Sciatic nerve (tissue), 2 donors: ENCODE data around the gene MFSD12. TPM values are rescaled to one million over a fixed set of nuclear protein-coding genes. Genes with fewer than 3 reads are reported as not detected.
A peak's percentile ranks its signal among the peaks of the same experiment; 100 is the strongest.

ENCODE experiments used
- ATAC-seq: fragments of 200-7000 bp; cut with Tn5 transposase; one replicate; pipeline ENCODE4 v1.9.1; 2020; ENCODE audit warnings: mild to moderate bottlenecking, moderate library complexity
- DNase-seq: peaks from one replicate; pipeline ENCODE4 v3.0.0-alpha.2; 2020; ENCODE audit warnings: low spot score
- intact Hi-C: fragments of 100-400 bp; cut with DNase I; formaldehyde crosslinking; loops from one replicate; pipeline ENCODE4 v1.14.2; 2022
- total RNA-seq: library from RNA; stranded (reverse); fragmentation: NEBNext Ultra II Directional; extraction: Animal tissue kit (Norgen Biotek cat#: 25700); gene quantifications from one replicate; pipeline ENCODE4 v1.2.1, GENCODE V29; 2021
- donor health status: DM: no; HTN: no; CAD: no.
- donor health status: DM: no; HTN: no; CAD: no.

MFSD12 gene
- total RNA-seq, 1 donor from 2014 or later: 52.5 TPM

GRCh38 chr19:3543150-3544057 lies 14.0 kb downstream of the MFSD12 start:
- DNase-seq: no peak
- intact Hi-C loops: loop anchor here (10.0 kb wide), 1 partner anchor 71 kb away; no protein-coding TSS in a partner anchor

DNA sequence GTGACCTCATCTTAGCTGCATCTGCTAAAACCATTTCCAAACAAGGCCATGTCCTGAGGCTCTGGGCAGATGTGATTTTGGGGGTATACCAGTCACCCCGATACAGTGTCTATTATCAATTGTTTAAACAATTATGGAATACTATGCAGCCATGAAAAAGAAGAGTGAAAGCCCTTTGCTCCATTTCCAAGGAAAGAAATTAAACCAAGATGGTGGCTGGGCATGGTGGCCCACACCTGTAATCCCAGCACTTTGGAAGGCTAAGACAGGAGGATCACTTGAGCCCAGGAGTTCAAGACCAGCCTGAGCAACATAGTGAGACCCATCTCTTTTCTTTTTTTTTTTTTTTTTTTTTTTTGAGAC lies 17.6 kb downstream of the MFSD12 start:
- ATAC-seq: no peak
- intact Hi-C loops: loop anchor here (10.0 kb wide), 1 partner anchor 75 kb away; no protein-coding TSS in a partner anchor
- DNase-seq: no peak

More at GRCh38 chr19:3543150-3544057, 14.0 kb downstream of the MFSD12 start:
- ATAC-seq: no peak

GRCh38 chr19:3538965-3539755 lies 18.2 kb downstream of the MFSD12 start, which contains the start of gene TEKTIP1:
TEKTIP1 (plus strand) TSS chr19:3539174; CDS start chr19:3539178, 4 bp downstream.
- DNase-seq (no peak), ATAC-seq (no peak)
- intact Hi-C loops: no loop called here

- intact Hi-C loops: no loop called here
- DNase-seq: no peak
- no peak for ATAC-seq
Measured at GRCh38 chr19:3538258-3538929, 19.0 kb downstream of the MFSD12 start.

DNA sequence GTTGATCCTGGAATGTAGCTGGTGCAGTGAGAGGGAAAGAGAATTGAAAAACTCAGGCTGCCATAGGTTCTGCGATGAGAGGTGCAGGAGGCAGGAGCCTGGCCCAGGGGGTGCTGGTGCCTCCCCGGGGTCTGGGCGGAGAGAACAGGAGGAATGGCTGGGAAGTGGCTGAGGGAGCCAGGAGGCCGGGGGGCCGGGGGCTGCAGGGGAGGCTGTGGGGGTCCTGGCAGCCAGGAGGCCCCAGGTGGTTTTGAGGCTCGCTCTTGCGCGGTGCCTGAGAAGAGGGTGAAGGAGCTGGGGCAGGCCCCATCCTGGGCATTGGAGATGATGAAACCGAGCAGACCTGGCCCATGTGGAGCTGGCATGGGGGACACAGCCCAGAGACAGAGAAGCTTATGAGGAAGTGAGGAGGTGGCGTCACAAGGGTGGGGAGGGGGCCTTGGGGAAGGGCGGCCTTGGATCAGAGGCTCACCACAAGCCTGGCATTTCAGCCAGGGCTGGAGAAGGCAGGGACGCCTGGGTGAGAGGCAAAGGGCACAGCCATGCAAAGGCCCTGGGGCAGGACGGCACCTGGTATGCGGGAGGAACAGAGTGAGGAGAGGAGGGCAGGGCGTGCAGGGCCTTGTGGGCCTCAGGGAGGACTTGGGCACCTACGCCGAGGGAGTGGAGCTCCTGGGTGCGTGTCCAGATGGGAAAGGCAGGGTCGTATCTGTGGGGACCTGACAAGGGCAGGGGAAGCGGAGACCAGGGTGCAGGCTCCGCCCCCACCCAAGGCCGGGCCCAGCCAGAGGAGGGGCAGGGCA lies 19.7 kb downstream of the MFSD12 start:
- ATAC-seq: peak; percentile 3
- no peak for DNase-seq
- intact Hi-C loops: no loop called here

GRCh38 chr19:3537101-3537437 lies 20.3 kb downstream of the MFSD12 start:
- ATAC-seq (peak; percentile 34), DNase-seq (no peak)
- intact Hi-C loops: no loop called here

GRCh38 chr19:3536429-3537100 lies 20.8 kb downstream of the MFSD12 start:
- peak; percentile 77 for DNase-seq
- intact Hi-C loops: no loop called here
- peak; percentile 87 for ATAC-seq

DNA sequence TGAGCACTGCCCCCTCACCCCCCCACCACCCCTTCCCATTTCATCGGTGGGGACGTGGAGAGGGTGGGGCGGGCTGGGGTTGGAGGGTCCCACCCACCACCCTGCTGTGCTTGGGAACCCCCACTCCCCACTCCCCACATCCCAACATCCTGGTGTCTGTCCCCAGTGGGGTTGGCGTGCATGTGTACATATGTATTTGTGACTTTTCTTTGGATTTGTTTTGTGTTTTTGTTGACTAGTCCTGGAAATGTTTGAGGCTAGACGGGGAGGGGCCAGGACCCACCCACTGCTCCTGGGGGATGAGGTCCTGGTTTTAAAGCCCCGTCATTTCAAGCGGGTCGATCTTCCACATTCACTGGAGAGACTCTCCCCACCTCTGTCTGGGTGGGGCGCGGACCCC lies 21.4 kb downstream of the MFSD12 start:
- intact Hi-C loops: no loop called here
- ATAC-seq: no peak

DNA sequence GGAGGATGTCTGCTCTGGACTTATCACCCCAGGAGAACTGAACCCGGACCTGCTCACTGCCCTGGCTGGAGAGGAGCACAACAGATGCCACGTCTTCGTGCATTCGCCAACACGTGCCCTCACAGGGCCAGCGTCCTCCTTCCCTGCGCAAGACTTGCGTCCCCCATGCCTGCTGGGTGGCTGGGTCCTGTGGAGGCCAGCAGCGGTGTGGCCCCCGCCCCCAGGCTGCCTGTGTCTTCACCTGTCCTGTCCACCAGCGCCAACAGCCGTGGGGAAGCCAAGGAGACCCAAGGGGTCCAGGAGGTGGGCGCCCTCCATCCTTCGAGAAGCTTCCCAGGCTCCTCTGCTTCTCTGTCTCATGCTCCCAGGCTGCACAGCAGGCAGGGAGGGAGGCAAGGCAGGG lies 21.8 kb downstream of the MFSD12 start:
- no peak for DNase-seq
- intact Hi-C loops: no loop called here
- ATAC-seq: no peak

More for the DNA sequence above, 21.4 kb downstream of the MFSD12 start:
- DNase-seq: no peak

- ATAC-seq: no peak
- DNase-seq: no peak
- intact Hi-C loops: no loop called here
Measured at GRCh38 chr19:3535235-3535535, 22.2 kb downstream of the MFSD12 start.

DNA sequence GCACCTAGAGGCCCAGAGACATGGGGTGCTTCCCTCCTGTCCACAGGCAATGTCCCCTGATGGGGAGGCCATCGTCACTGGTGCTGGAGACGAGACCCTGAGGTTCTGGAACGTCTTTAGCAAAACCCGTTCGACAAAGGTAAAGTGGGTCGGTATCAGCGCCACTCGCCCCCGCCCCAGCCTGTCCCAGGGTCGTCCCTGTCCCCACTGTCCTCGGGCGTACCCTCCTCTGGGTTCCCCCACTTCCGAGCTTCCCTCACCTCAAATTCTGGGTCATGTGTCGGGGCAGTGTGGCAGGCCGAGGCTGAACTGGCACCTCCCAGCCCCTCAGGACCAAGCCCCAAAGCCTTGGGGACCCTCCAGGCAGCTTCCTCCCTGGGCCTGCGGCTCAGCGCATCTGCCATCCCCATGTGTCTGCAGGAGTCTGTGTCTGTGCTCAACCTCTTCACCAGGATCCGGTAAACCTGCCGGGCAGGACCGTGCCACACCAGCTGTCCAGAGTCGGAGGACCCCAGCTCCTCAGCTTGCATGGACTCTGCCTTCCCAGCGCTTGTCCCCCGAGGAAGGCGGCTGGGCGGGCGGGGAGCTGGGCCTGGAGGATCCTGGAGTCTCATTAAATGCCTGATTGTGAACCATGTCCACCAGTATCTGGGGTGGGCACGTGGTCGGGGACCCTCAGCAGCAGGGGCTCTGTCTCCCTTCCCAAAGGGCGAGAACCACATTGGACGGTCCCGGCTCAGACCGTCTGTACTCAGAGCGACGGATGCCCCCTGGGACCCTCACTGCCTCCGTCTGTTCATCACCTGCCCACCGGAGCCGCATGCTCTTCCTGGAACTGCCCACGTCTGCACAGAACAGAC lies 22.8 kb downstream of the MFSD12 start:
- no peak for DNase-seq
- ATAC-seq: no peak
- intact Hi-C loops: no loop called here

GRCh38 chr19:3533563-3534216 lies 23.7 kb downstream of the MFSD12 start:
- DNase-seq: no peak
- intact Hi-C loops: no loop called here

DNA sequence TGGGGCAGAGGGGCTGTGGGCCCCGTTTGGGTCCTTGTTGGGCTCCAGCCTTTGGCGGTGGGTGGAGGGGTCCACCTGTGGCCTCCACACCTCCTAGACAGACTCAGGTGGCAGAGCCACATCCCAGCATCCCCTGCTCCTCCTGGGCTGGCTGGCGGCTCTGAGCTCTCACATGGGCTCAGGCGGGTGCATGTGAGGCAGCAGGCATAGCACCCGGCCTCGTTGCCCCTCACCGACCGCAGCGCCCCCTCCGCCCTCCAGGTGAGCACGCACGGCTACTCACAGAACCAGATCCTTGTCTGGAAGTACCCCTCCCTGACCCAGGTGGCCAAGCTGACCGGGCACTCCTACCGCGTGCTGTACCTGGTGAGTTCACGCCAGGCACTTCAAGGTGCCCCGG lies 24.4 kb downstream of the MFSD12 start:
- intact Hi-C loops: no loop called here
- DNase-seq (no peak), ATAC-seq (no peak)

More at GRCh38 chr19:3533563-3534216, 23.7 kb downstream of the MFSD12 start:
- no peak for ATAC-seq

DNA sequence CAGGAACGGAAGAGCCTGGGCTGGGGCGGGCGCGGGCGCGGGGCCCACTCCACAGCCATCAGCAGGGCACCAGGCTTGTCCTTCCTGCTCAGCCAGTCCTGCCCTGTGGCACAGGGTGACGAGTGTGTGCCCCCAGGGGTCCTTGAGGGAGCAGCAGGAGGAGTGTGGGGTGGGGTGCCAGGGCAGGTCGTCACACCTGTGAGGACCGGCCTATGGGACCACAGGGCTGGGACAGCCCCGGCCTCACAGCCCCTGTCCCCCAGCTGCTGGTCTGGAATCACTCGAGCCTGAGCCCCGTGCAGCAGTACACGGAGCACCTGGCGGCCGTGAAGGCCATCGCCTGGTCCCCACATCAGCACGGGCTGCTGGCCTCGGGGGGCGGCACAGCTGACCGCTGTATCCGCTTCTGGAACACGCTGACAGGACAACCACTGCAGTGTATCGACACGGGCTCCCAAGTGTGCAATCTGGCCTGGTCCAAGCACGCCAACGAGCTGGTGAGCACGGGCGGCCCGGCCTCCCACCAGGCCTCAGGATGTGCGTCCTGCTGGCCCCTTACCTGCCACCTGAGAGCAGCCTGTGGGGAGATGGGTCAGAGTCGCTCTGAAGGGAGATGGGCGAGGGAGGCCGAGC lies 25.1 kb downstream of the MFSD12 start:
- DNase-seq: no peak
- intact Hi-C loops: no loop called here
- no peak for ATAC-seq

DNA sequence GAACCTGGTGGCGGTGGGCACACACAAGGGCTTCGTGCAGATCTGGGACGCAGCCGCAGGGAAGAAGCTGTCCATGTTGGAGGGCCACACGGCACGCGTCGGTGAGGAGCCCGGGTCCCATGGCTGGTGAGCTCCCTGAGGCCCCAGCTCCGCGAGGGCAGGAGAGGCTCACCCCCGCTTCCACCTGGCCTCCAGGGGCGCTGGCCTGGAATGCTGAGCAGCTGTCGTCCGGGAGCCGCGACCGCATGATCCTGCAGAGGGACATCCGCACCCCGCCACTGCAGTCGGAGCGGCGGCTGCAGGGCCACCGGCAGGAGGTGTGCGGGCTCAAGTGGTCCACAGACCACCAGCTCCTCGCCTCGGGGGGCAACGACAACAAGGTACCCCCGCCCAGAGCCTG lies 25.7 kb downstream of the MFSD12 start:
- intact Hi-C loops: no loop called here
- ATAC-seq (no peak), DNase-seq (no peak)

DNA sequence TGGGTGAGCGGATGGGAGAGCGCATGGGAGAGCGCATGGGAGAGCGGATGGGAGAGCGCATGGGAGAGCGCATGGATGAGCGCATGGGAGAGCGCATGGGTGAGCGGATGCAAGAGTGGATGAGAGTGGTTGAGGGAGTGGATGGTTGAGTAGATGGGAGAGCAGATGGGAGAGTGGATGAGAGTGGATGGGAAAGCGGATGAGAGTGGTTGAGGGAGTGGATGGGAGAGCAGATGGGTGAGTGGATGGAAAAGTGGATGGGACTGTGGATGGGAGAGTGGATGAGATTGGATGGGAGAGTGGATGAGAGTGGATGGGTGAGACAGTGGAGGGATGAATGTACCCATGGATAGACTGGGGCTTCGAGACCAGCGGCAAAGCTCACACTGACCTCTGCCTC lies 27.0 kb downstream of the MFSD12 start:
- DNase-seq (no peak), ATAC-seq (no peak)
- intact Hi-C loops: no loop called here
